Adipocyte (in vitro differentiated cells): ENCODE results near the gene SCP2D1.

Experiments
- DNase-seq: peaks from one replicate; pipeline ENCODE4 v3.0.0-alpha.2; 2015; ENCODE audit warnings: low read depth
- H3K27me3 ChIP-seq: replicated peaks from 2 replicates; pipeline ENCODE4 v1.7.0; 2013; ENCODE audit warnings: mild to moderate bottlenecking, low read length, moderate library complexity; ENCODE audit not compliant: control insufficient read depth, insufficient read depth
- H3K36me3 ChIP-seq: 2 replicates; pipeline ENCODE4 v1.7.0; 2013; ENCODE audit warnings: low read length, mild to moderate bottlenecking, moderate library complexity; ENCODE audit not compliant: control insufficient read depth, insufficient read depth, severe bottlenecking
- H3K4me1 ChIP-seq: 2 replicates; pipeline ENCODE4 v1.7.0; 2013; ENCODE audit warnings: mild to moderate bottlenecking, low read length, moderate library complexity; ENCODE audit not compliant: control insufficient read depth, insufficient read depth
- H3K4me3 ChIP-seq: 2 replicates; pipeline ENCODE4 v1.7.0; 2013; ENCODE audit warnings: mild to moderate bottlenecking, low read length, moderate library complexity
- H3K9ac ChIP-seq: 2 replicates; pipeline ENCODE4 v1.7.0; 2013; ENCODE audit warnings: mild to moderate bottlenecking, low read length, moderate library complexity
- H3K9me3 ChIP-seq: 2 replicates; pipeline ENCODE4 v1.7.0; 2013; ENCODE audit warnings: mild to moderate bottlenecking, low read length, moderate library complexity; ENCODE audit not compliant: control insufficient read depth

Gene SCP2D1

DNA sequence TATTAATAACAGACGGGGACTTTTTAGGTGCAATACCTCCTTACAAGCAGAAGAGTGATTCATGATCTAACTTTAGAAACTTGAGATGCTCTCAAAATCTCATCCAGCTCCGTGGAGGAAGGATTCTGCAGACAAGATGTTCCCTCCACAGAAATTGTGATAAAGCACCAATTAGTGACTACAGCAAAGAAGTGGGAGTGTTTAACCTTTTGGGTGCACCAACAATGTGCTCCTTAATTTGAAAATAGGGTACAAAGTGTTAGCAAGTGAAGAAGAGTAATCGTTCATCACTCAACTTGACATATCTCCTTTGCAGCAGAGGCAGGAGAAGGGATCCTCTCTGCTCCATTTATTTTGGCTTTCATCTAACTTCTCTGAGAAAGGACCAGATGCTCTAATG, 22.8 kb upstream of the SCP2D1 start:
- H3K27me3 ChIP-seq = peaks cover 6% of the 10 kb centered on the region
- peaks cover 8% of the 10 kb centered on the region for H3K4me1 ChIP-seq
- no peaks in the 10 kb centered on the region for H3K9me3 ChIP-seq
- DNase-seq = no peak
- no peak overlapping the region for H3K4me3 ChIP-seq
- no peaks in the 10 kb centered on the region for H3K36me3 ChIP-seq
- H3K9ac ChIP-seq = no peak overlapping the region

- H3K4me3 ChIP-seq = peak overlapping the region; percentile 96
- peak overlapping the region; percentile 89 for H3K9ac ChIP-seq
- H3K9me3 ChIP-seq = peaks cover 5% of the 10 kb centered on the region
- peaks cover 8% of the 10 kb centered on the region for H3K4me1 ChIP-seq
- DNase-seq = peak; percentile 97
- H3K27me3 ChIP-seq = peaks cover 6% of the 10 kb centered on the region
- no peaks in the 10 kb centered on the region for H3K36me3 ChIP-seq
Observed at GRCh38 chr20:18793625-18794427, 19.8 kb upstream of the SCP2D1 start.

- H3K27me3 ChIP-seq = peaks cover 6% of the 10 kb centered on the region
- no peak for DNase-seq
- peaks cover 5% of the 10 kb centered on the region for H3K9me3 ChIP-seq
- H3K4me1 ChIP-seq = peaks cover 8% of the 10 kb centered on the region
- peak overlapping the region; percentile 96 for H3K4me3 ChIP-seq
- peak overlapping the region; percentile 89 for H3K9ac ChIP-seq
- no peaks in the 10 kb centered on the region for H3K36me3 ChIP-seq
Observed at GRCh38 chr20:18794428-18794787, 19.2 kb upstream of the SCP2D1 start.

- peaks cover 5% of the 10 kb centered on the region for H3K9me3 ChIP-seq
- H3K4me1 ChIP-seq = peaks cover 8% of the 10 kb centered on the region
- no peaks in the 10 kb centered on the region for H3K36me3 ChIP-seq
- H3K9ac ChIP-seq = no peak overlapping the region
- H3K4me3 ChIP-seq = no peak overlapping the region
- DNase-seq = no peak
- H3K27me3 ChIP-seq = no peaks in the 10 kb centered on the region
Observed at GRCh38 chr20:18795366-18795765, 18.2 kb upstream of the SCP2D1 start.

DNA sequence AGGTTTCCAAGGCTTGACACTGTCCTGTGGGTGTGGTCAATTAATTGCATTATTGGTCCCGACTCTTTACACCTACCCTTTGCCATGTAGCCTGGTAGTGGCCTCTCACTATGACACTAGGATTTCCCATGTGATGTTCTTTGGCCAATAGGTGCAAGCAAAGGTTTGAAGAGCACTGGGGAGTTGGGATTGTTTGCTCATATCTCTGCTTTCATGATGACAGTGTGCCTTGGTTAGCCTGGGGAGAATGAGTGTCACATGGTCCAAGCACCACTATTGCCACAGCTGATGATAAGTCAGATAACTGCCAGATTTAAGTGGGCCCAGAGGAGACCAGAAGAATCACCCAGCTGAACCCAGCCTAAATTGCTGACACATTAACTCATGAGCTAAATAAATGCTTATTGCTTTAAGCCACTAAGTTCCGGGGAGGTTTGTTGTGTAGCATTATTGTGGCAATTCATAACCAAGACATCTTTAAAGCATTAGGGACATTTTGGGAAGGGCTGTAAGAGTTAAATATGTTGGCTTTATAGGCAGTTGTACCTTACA, 17.2 kb upstream of the SCP2D1 start:
- Histone ChIP-seq H3K4me1 (peaks cover 8% of the 10 kb centered on the region), H3K4me3 (no peak overlapping the region), H3K36me3 (no peaks in the 10 kb centered on the region), H3K9ac (no peak overlapping the region), H3K27me3 (no peaks in the 10 kb centered on the region), H3K9me3 (peaks cover 5% of the 10 kb centered on the region)
- DNase-seq = no peak

- H3K9me3 ChIP-seq = peaks cover under 1% of the 10 kb centered on the region
- no peaks in the 10 kb centered on the region for H3K4me1 ChIP-seq
- no peaks in the 10 kb centered on the region for H3K36me3 ChIP-seq
- no peak overlapping the region for H3K4me3 ChIP-seq
- DNase-seq = no peak
- no peak overlapping the region for H3K9ac ChIP-seq
- no peaks in the 10 kb centered on the region for H3K27me3 ChIP-seq
Observed at GRCh38 chr20:18801516-18801915, 12.1 kb upstream of the SCP2D1 start.

GRCh38 chr20:18802012-18802634, 11.5 kb upstream of the SCP2D1 start:
- DNase-seq = no peak
- Histone ChIP-seq H3K4me1 (no peaks in the 10 kb centered on the region), H3K36me3 (no peaks in the 10 kb centered on the region), H3K9me3 (no peaks in the 10 kb centered on the region), H3K9ac (no peak overlapping the region), H3K27me3 (no peaks in the 10 kb centered on the region), H3K4me3 (no peak overlapping the region)

GRCh38 chr20:18805881-18806280, 7.7 kb upstream of the SCP2D1 start:
- Histone ChIP-seq H3K36me3 (no peaks in the 10 kb centered on the region), H3K9me3 (no peaks in the 10 kb centered on the region), H3K27me3 (no peaks in the 10 kb centered on the region), H3K4me3 (no peak overlapping the region), H3K4me1 (no peaks in the 10 kb centered on the region), H3K9ac (no peak overlapping the region)
- no peak for DNase-seq

DNA sequence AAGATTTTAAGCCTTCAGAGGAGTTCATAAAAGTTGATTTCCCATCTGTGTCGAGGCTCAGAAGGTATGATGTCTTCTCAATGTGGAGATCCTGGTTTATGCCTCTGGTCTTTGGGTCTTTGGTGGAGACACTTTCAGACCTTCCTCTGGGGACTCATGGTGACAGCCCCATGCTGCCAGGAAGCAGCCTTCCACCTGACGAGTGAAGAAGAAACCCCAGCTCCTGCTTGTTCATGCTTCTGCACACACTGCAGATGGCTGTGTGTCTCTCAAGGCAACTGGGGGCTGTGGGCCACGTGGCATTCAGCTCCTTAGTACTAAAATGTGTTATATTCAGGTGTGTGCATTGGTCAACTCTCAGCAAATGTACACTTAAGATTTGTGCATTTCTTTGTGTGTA, 4.9 kb upstream of the SCP2D1 start:
- Histone ChIP-seq H3K9ac (no peak overlapping the region), H3K4me3 (no peak overlapping the region), H3K9me3 (no peaks in the 10 kb centered on the region), H3K36me3 (no peaks in the 10 kb centered on the region), H3K27me3 (no peaks in the 10 kb centered on the region), H3K4me1 (no peaks in the 10 kb centered on the region)
- no peak for DNase-seq

GRCh38 chr20:18811186-18811585, 2.4 kb upstream of the SCP2D1 start:
- Histone ChIP-seq H3K9me3 (no peaks in the 10 kb centered on the region), H3K27me3 (no peaks in the 10 kb centered on the region), H3K4me1 (no peaks in the 10 kb centered on the region), H3K36me3 (no peaks in the 10 kb centered on the region), H3K4me3 (no peak overlapping the region), H3K9ac (no peak overlapping the region)
- DNase-seq = no peak

DNA sequence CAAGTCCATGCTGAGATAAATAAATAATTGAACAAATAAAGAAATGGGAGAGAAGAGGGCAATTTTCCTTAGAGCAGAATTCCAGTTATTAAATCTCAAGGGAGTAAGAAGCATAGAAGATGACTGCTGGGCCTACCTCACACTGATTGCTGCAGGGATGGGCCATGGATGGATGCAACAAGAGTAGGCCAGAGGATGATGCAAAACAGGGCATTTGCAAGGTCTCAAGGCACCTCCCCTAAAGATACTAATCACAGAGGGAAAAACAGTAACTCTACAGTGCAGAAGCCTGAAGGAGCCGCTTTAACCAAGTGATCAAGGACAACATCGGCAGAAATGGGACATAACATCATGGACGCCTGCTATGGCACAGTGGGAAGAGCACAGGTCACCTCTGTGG, 1.7 kb upstream of the SCP2D1 start:
- no peak overlapping the region for H3K9ac ChIP-seq
- no peaks in the 10 kb centered on the region for H3K27me3 ChIP-seq
- H3K4me1 ChIP-seq = no peaks in the 10 kb centered on the region
- no peak overlapping the region for H3K4me3 ChIP-seq
- no peaks in the 10 kb centered on the region for H3K36me3 ChIP-seq
- no peak for DNase-seq
- H3K9me3 ChIP-seq = no peaks in the 10 kb centered on the region
